Neural progenitor cell (in vitro differentiated cells): ENCODE data around the gene DMKN.

Experiments
- CTCF ChIP-seq: fragments of 200-600 bp; sonication (generic); IDR thresholded peaks from 2 replicates; pipeline ENCODE4 v1.5.1; 2017; ENCODE audit warnings: antibody characterized with exemption, mild to moderate bottlenecking
- EZH2 ChIP-seq: fragments of 200-600 bp; sonication (generic); IDR thresholded peaks from 2 replicates; pipeline ENCODE4 v1.6.1; 2017; ENCODE audit warnings: antibody characterized with exemption, mild to moderate bottlenecking, moderate library complexity

GRCh38 chr19:35551091-35551810 is 37.8 kb upstream of the DMKN start:
- no peak for TF ChIP-seq CTCF
- TF ChIP-seq EZH2 = no peak
